Ishikawa (cell line): ENCODE measurements around the gene RDH8.
A peak's percentile ranks its signal among the peaks of the same experiment; 100 is the strongest.

Experiments used
- CEBPB ChIP-seq: IDR thresholded peaks from 2 replicates; pipeline ENCODE4 v1.6.1; 2012
- CREB1 ChIP-seq: IDR thresholded peaks from 2 replicates; pipeline ENCODE4 v1.6.1; 2012; ENCODE audit warnings: low read depth
- EGR1 ChIP-seq: IDR thresholded peaks from 2 replicates; pipeline ENCODE4 v1.6.1; 2012
- EP300 ChIP-seq: IDR thresholded peaks from 2 replicates; pipeline ENCODE4 v1.6.1; 2012; ENCODE audit warnings: borderline replicate concordance
- FOXM1 ChIP-seq: IDR thresholded peaks from 2 replicates; pipeline ENCODE4 v1.6.1; 2012; ENCODE audit warnings: low read depth, borderline replicate concordance
- NFIC ChIP-seq: IDR thresholded peaks from 2 replicates; pipeline ENCODE4 v1.6.1; 2012
- RAD21 ChIP-seq: IDR thresholded peaks from 2 replicates; pipeline ENCODE4 v1.6.1; 2012; ENCODE audit warnings: low read depth
- TAF1 ChIP-seq: IDR thresholded peaks from 2 replicates; pipeline ENCODE4 v1.6.1; 2012; ENCODE audit warnings: low read depth, mild to moderate bottlenecking
- TCF12 ChIP-seq: IDR thresholded peaks from 2 replicates; pipeline ENCODE4 v1.6.1; 2012; ENCODE audit warnings: low read depth
- TEAD4 ChIP-seq: IDR thresholded peaks from 2 replicates; pipeline ENCODE4 v1.6.1; 2012
- YY1 ChIP-seq: IDR thresholded peaks from 2 replicates; pipeline ENCODE4 v1.6.1; 2012; ENCODE audit warnings: low read depth
- ZBTB7A ChIP-seq: IDR thresholded peaks from 2 replicates; pipeline ENCODE4 v1.6.1; 2012; ENCODE audit warnings: low read depth
- TF ChIP-seq, protein P1 (sequence below): IDR thresholded peaks from 2 replicates; pipeline ENCODE4 v1.6.1; 2012
- TF ChIP-seq, protein P2 (sequence below): IDR thresholded peaks from 2 replicates; pipeline ENCODE4 v1.6.1; 2012; ENCODE audit warnings: low read depth, mild to moderate bottlenecking
- TF ChIP-seq, protein P3 (sequence below): IDR thresholded peaks from 2 replicates; pipeline ENCODE4 v1.6.1; 2012

Gene RDH8

DNA sequence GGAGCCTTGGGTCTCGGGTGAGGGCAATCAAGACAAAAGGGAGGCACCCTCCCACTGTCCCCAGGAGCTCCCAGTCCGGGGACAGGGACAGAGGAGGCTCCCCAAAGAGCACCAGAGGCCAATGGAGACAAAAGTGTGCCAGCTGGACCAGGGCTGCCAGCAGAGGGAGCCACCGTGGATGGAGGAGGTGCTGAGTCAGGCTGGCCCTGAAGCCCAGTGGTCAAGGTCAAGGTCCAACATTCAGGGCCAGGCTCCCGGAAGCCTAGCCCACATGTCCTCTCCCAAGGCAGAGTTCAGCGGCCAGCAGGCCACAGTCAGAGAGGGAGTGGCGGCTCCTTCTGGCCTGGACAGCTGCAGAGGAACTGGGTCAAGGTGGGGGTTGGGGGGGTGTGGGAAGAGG, 11.4 kb upstream of the RDH8 start:
- peak; percentile 20; the same call in 1 of the 2 replicates for TF ChIP-seq RAD21
- TF ChIP-seq FOXM1, result no peak
- TF ChIP-seq EP300, result no peak
- TF ChIP-seq NFIC, result no peak
- TF ChIP-seq, protein P1, sequence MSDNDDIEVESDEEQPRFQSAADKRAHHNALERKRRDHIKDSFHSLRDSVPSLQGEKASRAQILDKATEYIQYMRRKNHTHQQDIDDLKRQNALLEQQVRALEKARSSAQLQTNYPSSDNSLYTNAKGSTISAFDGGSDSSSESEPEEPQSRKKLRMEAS, result no peak

DNA sequence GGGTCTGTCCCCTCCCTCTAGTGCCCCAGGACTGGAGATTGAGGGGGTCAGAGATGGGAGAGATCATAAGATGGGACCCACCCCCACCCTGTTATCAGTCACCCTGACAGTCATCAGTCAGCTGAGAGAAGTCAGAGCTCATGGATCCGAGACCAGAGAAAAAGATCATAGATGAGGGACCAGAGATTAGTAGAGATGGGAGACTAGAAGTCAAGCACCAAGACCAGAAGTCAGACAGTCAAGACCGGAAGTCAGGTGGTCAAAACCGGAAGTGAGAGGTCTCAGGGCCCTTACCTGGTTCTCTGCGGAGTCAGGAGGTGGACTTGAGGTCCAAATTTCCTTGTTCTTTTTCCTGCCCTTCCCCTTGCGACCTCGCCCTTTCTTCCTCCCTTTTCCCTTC, 10.0 kb upstream of the RDH8 start:
- TF ChIP-seq, protein P1, result no peak
- TF ChIP-seq TEAD4 (no peak), EGR1 (no peak), CREB1 (no peak), TCF12 (no peak), NFIC (no peak), TAF1 (no peak), CEBPB (no peak), ZBTB7A (no peak)
- TF ChIP-seq, protein P2, sequence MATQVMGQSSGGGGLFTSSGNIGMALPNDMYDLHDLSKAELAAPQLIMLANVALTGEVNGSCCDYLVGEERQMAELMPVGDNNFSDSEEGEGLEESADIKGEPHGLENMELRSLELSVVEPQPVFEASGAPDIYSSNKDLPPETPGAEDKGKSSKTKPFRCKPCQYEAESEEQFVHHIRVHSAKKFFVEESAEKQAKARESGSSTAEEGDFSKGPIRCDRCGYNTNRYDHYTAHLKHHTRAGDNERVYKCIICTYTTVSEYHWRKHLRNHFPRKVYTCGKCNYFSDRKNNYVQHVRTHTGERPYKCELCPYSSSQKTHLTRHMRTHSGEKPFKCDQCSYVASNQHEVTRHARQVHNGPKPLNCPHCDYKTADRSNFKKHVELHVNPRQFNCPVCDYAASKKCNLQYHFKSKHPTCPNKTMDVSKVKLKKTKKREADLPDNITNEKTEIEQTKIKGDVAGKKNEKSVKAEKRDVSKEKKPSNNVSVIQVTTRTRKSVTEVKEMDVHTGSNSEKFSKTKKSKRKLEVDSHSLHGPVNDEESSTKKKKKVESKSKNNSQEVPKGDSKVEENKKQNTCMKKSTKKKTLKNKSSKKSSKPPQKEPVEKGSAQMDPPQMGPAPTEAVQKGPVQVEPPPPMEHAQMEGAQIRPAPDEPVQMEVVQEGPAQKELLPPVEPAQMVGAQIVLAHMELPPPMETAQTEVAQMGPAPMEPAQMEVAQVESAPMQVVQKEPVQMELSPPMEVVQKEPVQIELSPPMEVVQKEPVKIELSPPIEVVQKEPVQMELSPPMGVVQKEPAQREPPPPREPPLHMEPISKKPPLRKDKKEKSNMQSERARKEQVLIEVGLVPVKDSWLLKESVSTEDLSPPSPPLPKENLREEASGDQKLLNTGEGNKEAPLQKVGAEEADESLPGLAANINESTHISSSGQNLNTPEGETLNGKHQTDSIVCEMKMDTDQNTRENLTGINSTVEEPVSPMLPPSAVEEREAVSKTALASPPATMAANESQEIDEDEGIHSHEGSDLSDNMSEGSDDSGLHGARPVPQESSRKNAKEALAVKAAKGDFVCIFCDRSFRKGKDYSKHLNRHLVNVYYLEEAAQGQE, result no peak
- TF ChIP-seq, protein P3, sequence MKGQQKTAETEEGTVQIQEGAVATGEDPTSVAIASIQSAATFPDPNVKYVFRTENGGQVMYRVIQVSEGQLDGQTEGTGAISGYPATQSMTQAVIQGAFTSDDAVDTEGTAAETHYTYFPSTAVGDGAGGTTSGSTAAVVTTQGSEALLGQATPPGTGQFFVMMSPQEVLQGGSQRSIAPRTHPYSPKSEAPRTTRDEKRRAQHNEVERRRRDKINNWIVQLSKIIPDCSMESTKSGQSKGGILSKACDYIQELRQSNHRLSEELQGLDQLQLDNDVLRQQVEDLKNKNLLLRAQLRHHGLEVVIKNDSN, result no peak

DNA sequence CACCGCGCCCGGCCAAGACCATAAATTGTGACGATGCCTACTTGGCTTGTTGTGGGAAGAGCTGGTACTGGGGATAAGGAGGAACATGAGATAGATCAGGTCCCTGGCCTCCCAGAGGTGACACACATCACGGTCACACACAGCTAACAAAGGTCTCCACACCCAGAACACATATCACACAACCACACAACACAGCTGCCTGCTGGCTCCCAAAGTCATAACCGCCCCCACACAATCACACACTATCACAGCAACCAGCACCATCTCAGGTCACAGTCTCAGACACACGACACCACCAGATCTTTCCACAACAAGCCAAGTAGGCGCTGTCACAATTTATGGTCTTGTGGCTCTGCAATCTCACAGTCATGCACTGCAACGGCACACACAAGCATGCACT, 8.7 kb upstream of the RDH8 start:
- TF ChIP-seq TAF1, result no peak
- no peak for TF ChIP-seq EGR1
- TF ChIP-seq, protein P3, result no peak
- TF ChIP-seq NFIC, result no peak
- TF ChIP-seq TEAD4, result no peak
- no peak for TF ChIP-seq YY1
- no peak for TF ChIP-seq EP300
- no peak for TF ChIP-seq CEBPB
- no peak for TF ChIP-seq TCF12
- no peak for TF ChIP-seq FOXM1
- TF ChIP-seq CREB1, result no peak
- TF ChIP-seq, protein P1, result no peak
- TF ChIP-seq, protein P2, result no peak
- TF ChIP-seq ZBTB7A, result no peak
- no peak for TF ChIP-seq RAD21

DNA sequence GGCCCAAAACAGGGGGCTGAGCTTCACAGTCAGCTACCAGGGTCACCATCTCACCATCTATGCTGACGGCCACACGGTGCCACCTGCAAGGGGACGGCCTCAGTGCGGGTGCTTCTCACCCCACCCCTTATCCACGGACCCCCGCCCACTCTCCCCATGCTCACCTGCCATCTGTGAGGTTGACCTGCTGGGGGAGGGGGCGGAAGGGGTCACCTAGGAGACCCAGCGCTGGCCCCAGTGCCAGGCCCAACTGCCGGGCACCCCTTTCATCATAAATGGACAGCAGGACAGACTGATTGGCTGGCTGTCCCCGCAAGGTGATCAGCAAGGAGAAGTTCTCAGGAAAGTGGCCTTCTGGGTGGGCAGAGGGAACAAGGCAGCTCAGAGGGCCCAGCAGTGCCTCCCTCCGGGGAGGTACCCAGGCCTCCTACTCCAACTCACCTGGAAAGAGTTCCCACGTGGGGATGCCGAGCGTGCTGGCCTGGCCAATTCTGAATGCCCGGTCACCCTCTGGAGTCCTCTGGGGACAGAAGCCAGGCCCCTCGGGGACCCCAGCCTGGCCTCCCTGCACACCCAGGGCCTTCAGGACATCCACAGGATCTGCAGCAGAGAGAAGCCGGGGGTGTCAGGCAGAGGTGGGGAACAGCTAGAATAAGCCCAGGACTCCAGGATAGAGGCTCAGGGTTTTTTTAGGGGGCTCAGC, 7.5 kb upstream of the RDH8 start:
- TF ChIP-seq TAF1 (no peak), EGR1 (no peak), RAD21 (no peak)
- TF ChIP-seq, protein P3, result no peak

DNA sequence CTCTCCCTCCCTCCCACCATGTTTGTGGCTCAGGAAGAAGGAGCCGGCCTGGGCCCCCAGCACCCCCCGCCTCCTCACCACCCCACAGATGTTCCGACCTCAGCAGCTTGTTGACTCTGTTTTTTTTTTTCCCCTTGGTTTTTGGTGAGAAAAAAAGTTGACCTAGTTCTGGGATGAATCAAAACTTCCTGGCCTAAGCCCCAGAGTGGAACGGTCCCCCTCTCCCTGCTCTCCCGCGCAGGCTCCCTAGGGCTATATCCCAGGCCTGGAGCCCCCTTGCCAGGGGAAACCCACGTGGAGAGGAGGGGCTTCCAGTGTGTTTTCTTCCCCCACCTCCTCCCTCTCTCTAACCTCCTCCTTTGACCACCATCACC, 7.0 kb upstream of the RDH8 start:
- TF ChIP-seq, protein P2, result no peak
- TF ChIP-seq, protein P1, result no peak
- TF ChIP-seq, protein P3, result no peak
- no peak for TF ChIP-seq ZBTB7A
- TF ChIP-seq EP300, result no peak
- no peak for TF ChIP-seq EGR1
- no peak for TF ChIP-seq CREB1
- TF ChIP-seq FOXM1, result no peak
- TF ChIP-seq TEAD4, result no peak
- no peak for TF ChIP-seq TAF1
- TF ChIP-seq YY1, result no peak
- TF ChIP-seq TCF12, result no peak
- TF ChIP-seq NFIC, result no peak
- no peak for TF ChIP-seq CEBPB
- TF ChIP-seq RAD21, result no peak
